HG03432 (cell line): ENCODE data around the gene MMP13.
"Not testable (repeated sequence)": the region's sequence is repeated elsewhere in the genome, so short reads cannot be mapped to it uniquely, and the experiment has no call there.

Source experiments
- ATAC-seq: cut with Tn5 transposase; IDR thresholded peaks from one replicate; pipeline ENCODE4 v1.9.1; 2021; ENCODE audit warnings: mild to moderate bottlenecking, moderate library complexity; ENCODE audit not compliant: unreplicated experiment

Gene MMP13

DNA sequence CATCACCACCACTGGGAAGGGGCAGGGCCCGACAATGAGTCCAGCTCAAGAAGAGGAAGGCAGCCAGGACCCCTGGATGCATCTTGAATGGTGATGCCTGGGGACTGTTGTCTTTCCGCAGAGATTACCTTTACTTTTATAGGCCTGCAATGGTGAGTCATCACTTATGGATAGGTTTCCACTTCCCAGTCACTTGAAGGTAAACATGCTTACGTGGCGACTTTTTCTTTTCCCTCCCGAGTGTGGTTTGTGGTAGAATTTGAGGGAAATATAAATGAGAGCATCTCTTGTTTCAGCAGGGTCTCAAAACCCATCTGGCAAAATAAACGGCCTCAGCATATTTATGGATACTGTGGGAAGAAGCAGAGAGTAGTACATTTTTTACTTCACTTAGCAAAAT, at the start of gene MMP13:
Gene MMP13, minus strand, starts transcription at position 109 of the 400 bp plus-strand sequence. Its CDS starts 27 bp downstream, at position 82.
- no peak for ATAC-seq

DNA sequence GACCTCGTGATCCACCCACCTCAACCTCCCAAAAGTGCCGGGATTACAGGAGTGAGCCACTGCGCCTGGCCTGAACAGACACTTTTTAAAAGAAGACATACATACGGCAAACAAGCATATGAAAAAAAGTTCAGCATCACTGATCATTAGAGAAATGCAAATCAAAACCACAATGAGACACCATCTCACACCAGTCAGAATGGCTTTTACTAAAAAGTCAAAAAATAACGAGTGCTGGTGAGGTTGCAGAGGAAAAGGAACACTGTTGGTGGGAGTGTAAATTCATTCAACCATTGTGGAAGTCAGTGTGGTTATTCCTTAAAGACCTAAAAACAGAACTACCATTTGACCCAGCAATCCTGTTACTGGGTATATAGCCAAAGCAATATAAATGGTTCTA, 48.7 kb upstream of the MMP13 start:
- ATAC-seq = peak; percentile 45

DNA sequence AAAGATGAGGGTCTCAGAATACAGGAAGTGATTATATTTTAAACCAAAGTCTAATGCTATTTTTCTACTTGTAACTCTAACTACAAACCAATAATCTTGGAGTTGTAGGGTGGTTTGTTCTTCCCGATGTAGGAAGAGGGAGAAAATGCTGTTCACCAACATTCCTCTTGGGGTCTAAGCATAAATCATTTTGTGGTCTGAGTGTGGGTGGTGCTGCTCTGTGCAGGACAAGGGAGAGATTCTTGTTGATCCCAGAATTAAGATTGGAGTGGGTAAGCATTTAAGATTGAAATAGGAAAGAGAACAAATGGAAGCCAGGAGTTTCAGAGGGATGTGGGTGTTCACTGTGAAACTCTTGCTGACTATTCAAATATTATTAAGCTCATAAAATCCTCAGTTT, 38.6 kb upstream of the MMP13 start:
- ATAC-seq = no peak

DNA sequence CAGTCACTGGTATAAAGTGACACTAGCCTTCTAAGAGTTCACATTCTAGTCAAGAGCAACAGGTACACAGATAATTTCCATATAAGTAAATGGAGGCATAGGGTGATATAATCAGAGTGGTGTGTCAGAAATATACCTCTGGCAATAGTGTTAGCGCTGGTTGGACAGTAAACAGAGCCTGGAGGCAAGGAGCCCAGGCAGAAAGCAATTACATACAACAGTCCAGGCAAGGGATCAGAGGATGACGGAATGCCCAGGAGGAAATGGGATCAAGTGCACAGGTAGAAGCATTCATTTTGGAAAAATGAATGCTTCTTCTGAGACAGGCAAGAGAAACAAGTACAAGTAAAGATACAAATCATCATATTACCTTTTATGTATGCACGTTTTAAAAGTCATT, 36.2 kb upstream of the MMP13 start:
- no peak for ATAC-seq

DNA sequence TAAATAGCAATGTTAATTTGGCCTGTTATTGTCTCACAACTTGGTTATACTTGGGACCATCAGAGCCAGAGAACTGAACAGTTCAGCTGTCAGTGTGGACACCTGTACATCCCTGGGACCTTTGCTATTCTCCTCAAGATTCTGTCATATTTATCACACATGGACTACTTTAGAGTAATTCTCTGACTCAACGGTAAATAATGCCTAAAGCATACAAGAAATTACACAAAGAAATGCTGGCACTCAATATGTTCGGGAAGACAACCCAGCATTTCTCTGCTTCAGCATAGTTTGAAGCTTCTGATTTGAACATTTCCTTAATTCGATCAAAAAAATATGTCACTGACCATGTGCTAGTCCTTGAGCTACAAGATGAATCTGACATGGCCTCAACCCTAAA, 34.6 kb upstream of the MMP13 start:
- no peak for ATAC-seq

DNA sequence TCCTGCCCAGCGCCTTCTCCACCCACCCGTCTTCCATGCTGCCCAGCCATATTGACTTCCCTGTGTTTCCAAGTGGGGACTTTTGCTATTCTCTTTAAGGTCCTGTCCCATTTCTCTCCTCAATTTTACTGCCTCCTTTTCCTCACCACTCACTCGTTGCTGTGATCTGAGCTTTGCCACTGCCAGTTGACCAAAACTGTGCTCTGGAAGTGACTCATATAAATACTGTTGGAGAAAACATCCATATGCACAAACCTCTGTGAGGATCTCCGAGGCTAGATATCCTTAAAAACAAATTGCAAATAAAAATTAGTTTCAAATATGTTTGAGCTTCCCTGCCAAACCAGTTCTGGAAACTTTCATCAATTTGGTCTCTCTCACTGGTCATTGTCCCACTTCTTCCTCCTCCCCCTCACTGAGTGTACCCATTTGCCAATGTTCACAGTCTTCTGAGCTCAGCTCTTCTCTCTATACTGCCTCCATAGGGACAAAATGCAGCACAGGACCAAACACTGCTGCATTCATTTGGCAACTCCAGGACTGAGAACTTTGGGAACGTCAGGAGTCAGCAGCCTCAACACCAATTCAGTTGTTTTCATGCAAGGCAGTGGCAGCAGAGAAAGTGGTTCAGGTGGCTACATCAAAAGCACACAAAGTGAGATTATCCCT, 34.0 kb upstream of the MMP13 start:
- no peak for ATAC-seq

DNA sequence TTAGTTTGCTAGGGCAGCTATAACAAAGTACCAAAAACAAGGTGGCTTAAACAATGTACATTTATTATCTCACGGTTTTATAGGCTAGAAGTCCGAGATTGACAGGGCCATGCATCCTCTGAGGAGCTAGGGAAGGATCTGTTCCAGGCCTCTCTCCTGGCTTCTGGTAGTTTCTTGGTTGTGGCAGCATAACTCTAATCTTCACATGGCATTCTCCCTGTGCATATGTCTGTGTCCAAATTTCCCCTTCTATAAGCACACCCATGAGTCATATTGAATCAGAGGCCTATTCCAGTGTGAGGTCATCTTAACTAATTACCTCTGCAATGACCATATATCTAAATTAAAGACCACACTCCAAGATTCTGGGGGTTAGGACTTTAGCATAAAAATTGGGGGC, 31.3 kb upstream of the MMP13 start:
- ATAC-seq = no peak

DNA sequence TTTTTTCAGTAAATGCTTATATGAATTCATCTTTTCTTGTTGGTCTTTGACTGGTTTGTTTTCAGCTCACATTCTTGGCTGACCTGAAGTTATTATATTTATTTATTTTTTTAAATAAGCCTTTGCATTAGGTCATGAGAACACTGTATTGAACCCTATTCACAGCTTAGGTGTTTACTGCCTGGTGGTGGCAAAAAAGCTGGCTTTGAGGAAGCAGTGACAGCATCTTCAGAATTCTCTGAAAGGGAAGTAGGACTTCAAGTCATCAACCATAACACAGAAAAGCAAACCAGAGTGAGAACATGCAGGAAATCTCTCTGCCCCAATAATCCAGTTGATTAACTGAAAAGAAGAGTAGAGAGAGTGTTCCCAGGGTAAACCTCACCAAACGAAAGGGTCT, 30.3 kb upstream of the MMP13 start:
- no peak for ATAC-seq

DNA sequence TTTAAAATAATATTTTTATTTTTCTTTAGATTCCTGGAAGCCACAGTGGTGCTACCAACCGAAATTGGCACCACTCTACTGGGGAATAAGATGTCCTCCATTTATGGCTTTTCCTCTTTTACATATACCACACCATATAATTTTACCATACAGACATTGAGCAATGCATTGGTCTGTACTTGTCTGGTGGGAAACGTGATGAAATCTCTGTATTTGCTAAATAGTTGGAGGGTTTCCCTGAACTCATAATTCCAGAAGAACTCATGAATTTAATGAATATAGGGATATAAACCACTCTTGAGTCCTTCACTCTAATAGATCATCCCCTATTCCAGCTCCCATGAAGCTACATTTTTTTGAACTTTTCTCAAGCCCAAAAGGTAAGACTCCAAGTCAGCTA, 28.0 kb upstream of the MMP13 start:
- ATAC-seq = no peak

DNA sequence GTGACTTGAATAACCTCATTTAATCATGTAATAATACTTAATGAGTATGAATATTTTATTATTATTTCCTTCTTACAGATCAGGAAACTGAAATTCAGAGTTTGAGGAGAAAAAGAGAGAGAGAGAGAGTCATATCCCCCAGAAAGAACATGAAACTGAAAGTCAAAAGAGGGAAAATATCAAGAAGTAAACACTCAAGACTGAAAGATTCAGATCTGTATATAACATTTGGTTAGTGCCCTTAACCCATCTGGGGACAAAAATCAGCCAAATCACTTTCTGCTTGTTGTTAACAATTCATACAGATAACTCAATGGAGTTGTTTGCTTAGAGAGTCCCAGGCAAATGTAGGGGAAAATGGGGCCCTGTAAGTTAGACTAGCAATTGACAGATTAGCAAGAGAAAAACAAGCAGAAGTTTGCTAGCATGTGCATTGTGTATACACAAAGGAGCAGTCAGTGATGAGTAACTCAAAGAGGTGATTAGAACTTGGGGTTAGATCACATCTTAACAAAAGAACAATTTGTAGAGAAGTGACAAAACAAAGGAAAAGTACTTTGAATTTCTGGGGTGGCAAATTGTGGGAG, 25.9 kb upstream of the MMP13 start:
- peak; percentile 83 for ATAC-seq

DNA sequence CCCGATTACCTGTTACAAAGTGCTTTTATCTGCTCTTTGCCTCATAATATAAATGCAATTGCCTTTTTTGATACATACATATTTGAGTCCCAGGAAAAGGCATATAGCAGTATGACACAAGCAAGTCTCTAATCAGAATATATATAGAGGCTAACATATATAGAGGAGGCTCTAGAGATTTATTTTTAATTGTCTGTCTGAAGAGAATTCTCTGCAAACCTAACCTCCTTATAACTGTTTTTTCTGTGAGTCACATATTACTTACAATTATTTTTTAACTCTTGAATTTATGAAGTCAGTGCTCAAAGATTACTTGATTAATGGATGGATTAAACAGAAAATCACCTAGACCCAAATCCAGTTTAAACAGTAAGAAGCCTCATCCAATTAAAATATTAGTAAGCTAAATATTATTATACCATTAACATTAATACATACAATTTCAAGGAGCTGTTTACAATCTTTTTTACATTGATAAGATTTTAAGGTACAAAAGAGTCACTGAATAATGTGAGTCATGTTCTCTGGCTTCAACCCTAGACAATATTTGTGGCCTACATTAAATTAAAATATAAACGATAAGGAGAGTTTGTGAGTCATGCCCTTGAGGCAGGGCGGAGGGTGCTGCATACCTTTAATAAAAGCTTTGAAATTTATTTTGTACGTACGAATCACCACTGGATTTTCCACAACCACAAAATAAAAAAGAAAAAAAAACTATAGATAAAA, 19.2 kb upstream of the MMP13 start:
- no peak for ATAC-seq

DNA sequence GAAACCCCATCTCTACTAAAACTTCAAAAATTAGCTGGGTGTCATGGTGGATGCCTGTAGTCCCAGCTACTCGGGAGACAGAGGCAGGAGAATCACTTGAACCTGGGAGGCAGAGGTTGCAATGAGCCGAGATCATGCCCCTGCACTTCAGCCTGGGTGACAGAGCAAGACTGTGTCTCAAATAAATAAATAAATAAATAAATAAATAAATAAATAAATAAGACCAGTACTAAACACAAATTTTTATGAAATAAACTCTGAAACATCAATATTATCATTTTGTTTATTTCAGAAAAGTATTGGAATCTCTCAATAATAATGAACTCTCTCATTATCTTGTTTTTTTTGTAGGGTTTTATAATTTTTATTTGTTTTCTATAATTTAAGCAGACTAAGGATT, 18.2 kb upstream of the MMP13 start:
- ATAC-seq = not testable (repeated sequence)

DNA sequence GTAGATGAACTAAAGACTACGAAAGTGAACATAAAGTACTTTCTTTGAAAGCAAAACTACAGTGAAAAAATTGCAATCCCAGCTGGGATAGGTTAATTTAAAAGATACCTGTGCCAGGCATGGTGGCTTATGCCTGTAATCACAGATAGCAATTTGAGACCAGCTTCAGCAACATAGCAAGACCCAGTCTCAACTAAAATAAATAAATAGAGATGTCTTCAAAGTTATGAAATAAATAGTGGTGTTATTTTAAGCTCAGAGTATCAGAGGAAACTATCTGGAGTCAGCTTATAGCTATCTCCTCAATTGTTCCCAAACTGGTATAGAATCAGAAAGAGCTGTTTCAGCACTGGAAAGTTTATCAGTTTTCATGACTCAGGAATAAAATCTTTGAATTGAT, 17.3 kb upstream of the MMP13 start:
- ATAC-seq = no peak

DNA sequence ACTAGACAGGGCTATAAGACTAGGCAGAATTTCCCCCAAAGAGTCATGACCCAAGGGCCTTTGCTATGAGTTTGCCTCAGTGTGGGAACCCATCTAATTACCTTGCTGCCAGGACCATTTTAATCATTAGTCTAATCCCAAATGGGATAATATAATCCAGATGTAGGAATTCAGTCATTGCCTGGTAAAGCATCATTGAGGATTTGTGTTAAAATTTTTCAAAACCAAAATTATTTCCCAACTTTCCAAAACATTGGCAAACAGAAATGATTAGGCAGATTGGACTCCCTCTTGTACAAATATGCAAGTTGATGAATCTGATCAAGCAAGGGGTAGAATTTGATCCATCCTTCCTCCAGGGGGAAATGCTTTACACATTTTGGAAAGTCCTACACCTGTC, 16.2 kb upstream of the MMP13 start:
- no peak for ATAC-seq

DNA sequence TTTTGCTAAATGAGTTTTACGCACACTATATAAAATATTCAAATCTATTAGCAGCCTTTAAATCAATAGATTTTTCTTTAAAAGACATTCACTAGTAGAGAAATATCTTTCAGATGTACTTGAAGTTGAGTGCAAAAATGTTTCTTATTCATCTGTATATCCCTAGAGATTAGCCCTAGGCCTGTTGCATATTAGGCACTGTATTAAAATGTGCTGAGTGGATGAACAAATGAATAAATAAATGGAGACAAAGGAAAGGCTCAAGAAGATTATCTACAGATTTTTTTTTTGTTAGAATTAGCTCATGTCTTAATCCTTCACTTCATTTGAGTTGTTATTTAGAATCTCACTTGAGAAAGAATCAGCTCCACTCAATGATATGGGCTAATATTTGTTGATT, 12.0 kb upstream of the MMP13 start:
- ATAC-seq = no peak

DNA sequence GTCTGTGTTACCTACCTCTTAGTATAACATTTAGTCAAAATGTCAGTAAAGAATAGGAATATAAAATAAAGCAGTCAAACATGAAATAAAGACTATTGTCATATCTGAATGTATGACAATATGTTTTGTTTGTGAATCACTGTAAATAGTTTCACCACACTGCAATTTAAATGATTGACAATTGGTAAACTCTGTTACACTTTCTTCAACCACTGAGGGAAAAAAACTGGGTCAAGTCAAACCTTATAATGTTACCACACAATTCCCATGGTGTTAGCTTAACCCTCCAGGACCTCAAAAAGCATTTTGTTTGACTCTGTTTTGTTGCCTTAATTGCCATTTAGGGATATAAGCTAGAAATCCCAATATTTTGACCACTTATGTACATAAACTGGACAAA, 10.5 kb upstream of the MMP13 start:
- no peak for ATAC-seq

DNA sequence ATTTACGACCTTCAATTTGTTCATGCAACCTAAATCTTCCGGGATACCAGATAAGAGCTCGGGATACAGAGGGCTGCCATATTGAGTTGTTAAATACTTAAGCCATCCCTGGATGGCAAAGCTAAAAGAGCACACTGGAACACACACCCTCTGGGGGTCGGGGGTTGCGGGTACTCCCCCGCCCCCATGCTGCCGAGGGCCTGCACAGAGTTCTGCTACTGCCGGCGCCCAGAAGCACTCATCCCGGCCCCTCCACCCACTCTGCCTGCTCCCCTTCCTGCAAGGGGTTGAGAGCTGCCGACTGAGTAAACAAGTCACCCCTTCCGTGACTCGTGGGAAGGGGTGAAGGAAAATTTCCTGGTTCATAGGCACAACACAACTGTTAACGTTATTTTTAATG, 9.3 kb upstream of the MMP13 start:
- no peak for ATAC-seq

DNA sequence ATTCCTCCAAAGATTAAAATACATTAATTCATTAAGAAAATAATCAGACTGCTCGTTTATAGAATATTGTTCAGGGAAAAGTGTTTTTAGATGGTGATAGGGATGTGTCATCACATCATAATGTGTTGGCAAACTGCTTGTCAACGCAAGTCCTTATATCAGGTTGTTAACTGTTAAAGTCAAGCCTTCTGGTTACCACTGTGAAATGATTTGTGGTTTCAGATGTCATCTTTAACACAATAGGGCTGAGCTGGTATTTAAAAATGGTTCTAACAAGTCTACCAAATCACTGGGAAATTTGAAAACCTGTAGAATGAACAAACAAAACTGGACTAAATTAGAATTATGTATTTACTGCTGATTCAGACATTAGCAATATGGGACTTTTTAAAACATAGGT, 2.4 kb upstream of the MMP13 start:
- no peak for ATAC-seq

DNA sequence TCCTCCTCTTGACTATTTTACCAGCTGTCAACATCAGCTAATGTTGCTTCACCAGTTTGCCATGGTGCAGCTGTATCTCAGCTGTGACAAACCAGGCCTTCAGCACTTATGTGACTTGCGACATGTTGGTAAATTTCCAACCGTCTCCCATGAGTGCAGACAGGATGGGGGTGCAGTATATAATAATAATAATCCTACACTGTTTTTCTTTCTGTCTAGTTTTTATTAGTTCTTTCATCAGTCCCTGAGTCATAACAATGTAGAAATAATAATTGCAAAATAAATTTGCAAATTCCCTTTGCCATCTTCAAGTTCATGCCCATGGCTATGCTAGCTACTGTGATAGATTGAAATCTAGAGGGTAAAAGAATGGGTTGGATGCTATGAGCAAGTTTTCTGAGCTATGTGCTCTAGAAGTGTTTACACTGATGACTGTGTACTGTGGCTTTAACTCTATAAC, 4.9 kb downstream of the MMP13 start:
- no peak for ATAC-seq

DNA sequence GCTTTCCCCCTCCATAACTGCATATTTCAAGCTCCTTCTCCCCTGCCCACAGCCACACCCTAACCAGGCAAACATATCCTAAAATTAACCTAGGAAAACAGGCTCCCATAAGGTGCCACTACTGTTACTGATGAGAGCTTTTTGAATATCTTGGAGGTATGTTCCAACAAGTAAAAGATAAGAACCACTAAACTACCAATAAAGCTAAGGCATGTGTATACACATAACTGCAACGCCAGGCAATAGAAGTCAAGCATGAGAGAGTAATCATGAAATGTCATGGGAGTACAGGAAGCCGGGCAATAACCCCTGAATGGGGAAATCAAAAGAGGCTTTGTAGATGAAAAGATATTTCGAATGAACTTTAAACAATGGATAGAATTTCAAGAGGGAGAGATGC, 9.3 kb downstream of the MMP13 start:
- no peak for ATAC-seq

DNA sequence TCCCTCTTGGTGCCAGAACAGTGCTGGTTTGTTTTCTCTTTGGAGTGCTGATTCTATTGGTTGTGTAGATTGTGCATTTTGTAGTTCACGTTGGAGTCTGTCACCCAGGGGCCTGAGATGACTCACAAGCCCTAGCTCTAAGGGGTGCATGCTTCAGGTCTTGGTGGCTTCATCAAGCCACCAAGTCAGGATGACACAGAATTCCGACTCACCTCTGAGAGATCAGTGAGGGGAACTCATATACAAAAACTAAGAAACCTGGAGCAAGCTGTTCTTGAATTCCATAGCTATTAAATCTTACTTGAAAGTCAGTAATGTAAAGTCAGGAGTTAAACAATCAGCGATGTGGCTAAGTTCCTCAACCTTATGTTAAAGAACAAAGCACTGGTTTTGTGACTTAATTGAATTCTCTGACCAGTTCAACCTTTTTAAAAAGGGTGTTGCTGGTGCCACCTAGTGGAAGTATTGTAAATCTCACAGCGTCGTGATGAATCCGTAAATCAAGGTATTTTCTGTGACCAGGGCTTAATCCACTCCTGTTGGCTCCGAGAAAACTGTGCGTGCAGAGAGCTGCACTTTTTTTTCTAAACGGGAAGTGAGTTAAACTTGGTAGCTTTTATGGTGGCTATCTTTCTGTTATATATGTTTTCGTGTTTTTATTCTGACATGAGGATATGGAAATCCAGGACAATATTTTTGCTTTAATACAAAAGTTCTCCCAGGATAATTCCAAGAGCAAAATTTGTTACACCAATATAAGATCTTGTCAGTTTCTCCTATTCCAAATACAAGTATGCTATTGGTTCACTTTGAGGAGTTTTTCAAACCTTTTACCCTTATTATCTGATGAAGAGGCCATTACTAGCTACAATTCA, 14.6 kb downstream of the MMP13 start:
- peak; percentile 75 for ATAC-seq
